Neural progenitor cell (in vitro differentiated cells): Measurements from ENCODE around the gene DNAH5.

ENCODE experiments used
- CTCF ChIP-seq: fragments of 200-600 bp; sonication (generic); IDR thresholded peaks from 2 replicates; pipeline ENCODE4 v1.5.1; 2017; ENCODE audit warnings: antibody characterized with exemption, mild to moderate bottlenecking
- EZH2 ChIP-seq: fragments of 200-600 bp; sonication (generic); IDR thresholded peaks from 2 replicates; pipeline ENCODE4 v1.6.1; 2017; ENCODE audit warnings: antibody characterized with exemption, mild to moderate bottlenecking, moderate library complexity

GRCh38 chr5:13692172-13692571 lies 252.3 kb downstream of the DNAH5 start:
- no peak for TF ChIP-seq CTCF
- no peak for TF ChIP-seq EZH2
